ENCODE data around the gene REM1.
A peak's percentile ranks its signal among the peaks of the same experiment; 100 is the strongest.
"Not testable (repeated sequence)": the region's sequence is repeated elsewhere in the genome, so short reads cannot be mapped to it uniquely, and the experiment has no call there.

The REM1 gene

GRCh38 chr20:31474758-31475427, at the start of gene REM1, which contains the start of gene DEFB124:
REM1 (plus strand) TSS chr20:31475288; CDS start chr20:31476446, 1,158 bp downstream.
DEFB124 (minus strand) TSS chr20:31475127; CDS start chr20:31473013, 2,114 bp downstream.
- DNase-seq (ENCODE audit: low spot score in 2 of 2) = no peak
- H3K9me3 Mint-ChIP-seq = no peaks in the 10 kb centered on the region
- peaks cover 7% of the 10 kb centered on the region for H3K4me1 Mint-ChIP-seq
- H3K27me3 Mint-ChIP-seq = peaks cover 59% of the 10 kb centered on the region
- no peak within 1 kb of the TSS for H3K27ac Mint-ChIP-seq (ENCODE audit: low read depth)
- ATAC-seq (replicated peaks; ENCODE audit: extremely low read depth, poor library complexity, severe bottlenecking) = no peak
- no peak within 1 kb of the TSS for H3K4me3 Mint-ChIP-seq
- no peaks in the 10 kb centered on the region for H3K36me3 Mint-ChIP-seq (ENCODE audit: insufficient read depth)

GRCh38 chr20:31425797-31426196, 49.3 kb upstream of the REM1 start:
- ATAC-seq (replicated peaks; ENCODE audit: extremely low read depth, poor library complexity, severe bottlenecking) (no peak), DNase-seq (ENCODE audit: low spot score in 2 of 2) (no peak)
- Mint-ChIP-seq H3K27me3 (peaks cover 16% of the 10 kb centered on the region), H3K27ac (ENCODE audit: low read depth) (no peak overlapping the region), H3K36me3 (ENCODE audit: insufficient read depth) (no peaks in the 10 kb centered on the region), H3K4me3 (no peak overlapping the region), H3K4me1 (no peaks in the 10 kb centered on the region), H3K9me3 (no peaks in the 10 kb centered on the region)

GRCh38 chr20:31426891-31427551, 48.1 kb upstream of the REM1 start:
- not testable (repeated sequence) for H3K4me3 Mint-ChIP-seq; H3K4me1 Mint-ChIP-seq; H3K9me3 Mint-ChIP-seq; H3K36me3 Mint-ChIP-seq (ENCODE audit: insufficient read depth); DNase-seq (ENCODE audit: low spot score in 2 of 2); H3K27ac Mint-ChIP-seq (ENCODE audit: low read depth); ATAC-seq (replicated peaks; ENCODE audit: extremely low read depth, poor library complexity, severe bottlenecking)
- peaks cover 20% of the 10 kb centered on the region for H3K27me3 Mint-ChIP-seq

GRCh38 chr20:31427576-31427975, 47.5 kb upstream of the REM1 start:
- H3K27me3 Mint-ChIP-seq = peaks cover 25% of the 10 kb centered on the region
- H3K27ac Mint-ChIP-seq (ENCODE audit: low read depth); H3K4me1 Mint-ChIP-seq; H3K4me3 Mint-ChIP-seq; ATAC-seq (replicated peaks; ENCODE audit: extremely low read depth, poor library complexity, severe bottlenecking); H3K36me3 Mint-ChIP-seq (ENCODE audit: insufficient read depth); DNase-seq (ENCODE audit: low spot score in 2 of 2); H3K9me3 Mint-ChIP-seq: not testable (repeated sequence)

- Mint-ChIP-seq H3K27ac (ENCODE audit: low read depth) (no peak overlapping the region), H3K9me3 (no peaks in the 10 kb centered on the region), H3K27me3 (peaks cover 45% of the 10 kb centered on the region), H3K36me3 (ENCODE audit: insufficient read depth) (no peaks in the 10 kb centered on the region), H3K4me1 (no peaks in the 10 kb centered on the region), H3K4me3 (no peak overlapping the region)
- ATAC-seq (replicated peaks; ENCODE audit: extremely low read depth, poor library complexity, severe bottlenecking) (no peak), DNase-seq (ENCODE audit: low spot score in 2 of 2) (no peak)
Observed at GRCh38 chr20:31430568-31431115, 44.4 kb upstream of the REM1 start.

GRCh38 chr20:31440012-31440659, 35.0 kb upstream of the REM1 start, which contains the start of gene DEFB123:
DEFB123 (plus strand) TSS chr20:31440632; CDS start chr20:31440699, 67 bp downstream.
- DNase-seq (ENCODE audit: low spot score in 2 of 2) = no peak
- no peak for ATAC-seq (replicated peaks; ENCODE audit: extremely low read depth, poor library complexity, severe bottlenecking)
- Mint-ChIP-seq H3K27me3 (peaks cover 36% of the 10 kb centered on the region), H3K36me3 (ENCODE audit: insufficient read depth) (no peaks in the 10 kb centered on the region), H3K4me3 (no peak within 1 kb of the TSS), H3K27ac (ENCODE audit: low read depth) (peak within 1 kb of the TSS; percentile 39), H3K9me3 (no peaks in the 10 kb centered on the region), H3K4me1 (no peaks in the 10 kb centered on the region)

GRCh38 chr20:31446084-31446819, 28.8 kb upstream of the REM1 start:
- H3K4me1 Mint-ChIP-seq = no peaks in the 10 kb centered on the region
- H3K27ac Mint-ChIP-seq (ENCODE audit: low read depth) = no peak overlapping the region
- peaks cover 11% of the 10 kb centered on the region for H3K27me3 Mint-ChIP-seq
- ATAC-seq (replicated peaks; ENCODE audit: extremely low read depth, poor library complexity, severe bottlenecking) (no peak), DNase-seq (ENCODE audit: low spot score in 2 of 2) (no peak)
- peaks cover 1% of the 10 kb centered on the region for H3K36me3 Mint-ChIP-seq (ENCODE audit: insufficient read depth)
- no peaks in the 10 kb centered on the region for H3K9me3 Mint-ChIP-seq
- no peak overlapping the region for H3K4me3 Mint-ChIP-seq

GRCh38 chr20:31449511-31450414, 25.3 kb upstream of the REM1 start:
- no peak for DNase-seq (ENCODE audit: low spot score in 2 of 2)
- no peak overlapping the region for H3K4me3 Mint-ChIP-seq
- H3K27ac Mint-ChIP-seq (ENCODE audit: low read depth) = no peak overlapping the region
- H3K36me3 Mint-ChIP-seq (ENCODE audit: insufficient read depth) = peaks cover 1% of the 10 kb centered on the region
- no peaks in the 10 kb centered on the region for H3K9me3 Mint-ChIP-seq
- peaks cover 24% of the 10 kb centered on the region for H3K27me3 Mint-ChIP-seq
- no peaks in the 10 kb centered on the region for H3K4me1 Mint-ChIP-seq
- ATAC-seq (replicated peaks; ENCODE audit: extremely low read depth, poor library complexity, severe bottlenecking) = no peak

- no peak overlapping the region for H3K4me3 Mint-ChIP-seq
- no peak for ATAC-seq (replicated peaks; ENCODE audit: extremely low read depth, poor library complexity, severe bottlenecking)
Observed at GRCh38 chr20:31452575-31452974, 22.5 kb upstream of the REM1 start.

GRCh38 chr20:31454361-31454760, 20.7 kb upstream of the REM1 start:
- Mint-ChIP-seq H3K4me1 (no peaks in the 10 kb centered on the region), H3K36me3 (ENCODE audit: insufficient read depth) (no peaks in the 10 kb centered on the region), H3K4me3 (no peak overlapping the region), H3K27me3 (peaks cover 44% of the 10 kb centered on the region), H3K27ac (ENCODE audit: low read depth) (no peak overlapping the region), H3K9me3 (no peaks in the 10 kb centered on the region)
- ATAC-seq (replicated peaks; ENCODE audit: extremely low read depth, poor library complexity, severe bottlenecking) (no peak), DNase-seq (ENCODE audit: low spot score in 2 of 2) (no peak)

More at GRCh38 chr20:31452575-31452974, 22.5 kb upstream of the REM1 start:
- Mint-ChIP-seq H3K27me3 (peaks cover 38% of the 10 kb centered on the region), H3K36me3 (ENCODE audit: insufficient read depth) (peaks cover 1% of the 10 kb centered on the region), H3K9me3 (no peaks in the 10 kb centered on the region), H3K27ac (ENCODE audit: low read depth) (no peak overlapping the region), H3K4me1 (no peaks in the 10 kb centered on the region)
- no peak for DNase-seq (ENCODE audit: low spot score in 2 of 2)

- H3K27me3 Mint-ChIP-seq = peaks cover 24% of the 10 kb centered on the region
- H3K9me3 Mint-ChIP-seq; H3K36me3 Mint-ChIP-seq (ENCODE audit: insufficient read depth); H3K27ac Mint-ChIP-seq (ENCODE audit: low read depth); H3K4me3 Mint-ChIP-seq; DNase-seq (ENCODE audit: low spot score in 2 of 2); H3K4me1 Mint-ChIP-seq; ATAC-seq (replicated peaks; ENCODE audit: extremely low read depth, poor library complexity, severe bottlenecking): not testable (repeated sequence)
Observed at GRCh38 chr20:31470946-31471345, 4.1 kb upstream of the REM1 start.
